ENCODE data around the gene DBI. TPM values are rescaled to one million over a fixed set of nuclear protein-coding genes. Genes with fewer than 3 reads are reported as not detected.

The DBI gene
- total RNA-seq, 4 donors from 2014 or later: 43.0 to 101 (median 80.9) TPM

GRCh38 chr2:119409506-119409905 lies 42.7 kb downstream of the DBI start:
- TF ChIP-seq, protein P1, sequence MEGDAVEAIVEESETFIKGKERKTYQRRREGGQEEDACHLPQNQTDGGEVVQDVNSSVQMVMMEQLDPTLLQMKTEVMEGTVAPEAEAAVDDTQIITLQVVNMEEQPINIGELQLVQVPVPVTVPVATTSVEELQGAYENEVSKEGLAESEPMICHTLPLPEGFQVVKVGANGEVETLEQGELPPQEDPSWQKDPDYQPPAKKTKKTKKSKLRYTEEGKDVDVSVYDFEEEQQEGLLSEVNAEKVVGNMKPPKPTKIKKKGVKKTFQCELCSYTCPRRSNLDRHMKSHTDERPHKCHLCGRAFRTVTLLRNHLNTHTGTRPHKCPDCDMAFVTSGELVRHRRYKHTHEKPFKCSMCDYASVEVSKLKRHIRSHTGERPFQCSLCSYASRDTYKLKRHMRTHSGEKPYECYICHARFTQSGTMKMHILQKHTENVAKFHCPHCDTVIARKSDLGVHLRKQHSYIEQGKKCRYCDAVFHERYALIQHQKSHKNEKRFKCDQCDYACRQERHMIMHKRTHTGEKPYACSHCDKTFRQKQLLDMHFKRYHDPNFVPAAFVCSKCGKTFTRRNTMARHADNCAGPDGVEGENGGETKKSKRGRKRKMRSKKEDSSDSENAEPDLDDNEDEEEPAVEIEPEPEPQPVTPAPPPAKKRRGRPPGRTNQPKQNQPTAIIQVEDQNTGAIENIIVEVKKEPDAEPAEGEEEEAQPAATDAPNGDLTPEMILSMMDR (IDR thresholded peaks at IDR 0.05): no peak
- no peak for TF ChIP-seq POLR2A (IDR thresholded peaks at IDR 0.05)
- 76 to 82% methylated on average over 4 of the region's 4 CpGs for WGBS, 2 donors (ENCODE audit: low coverage in 1 of 2)
- no peak overlapping the region for H3K4me3 ChIP-seq
- peaks cover 6% of the 10 kb centered on the region for H3K27me3 ChIP-seq
- H3K9me3 ChIP-seq: peaks cover 0 to 12% (median 0%) of the 10 kb centered on the region in 3 donors
- H3K27ac ChIP-seq: no peak overlapping the region
- H3K36me3 ChIP-seq: no peaks in the 10 kb centered on the region
- H3K4me1 ChIP-seq: no peaks in the 10 kb centered on the region
- no peak for ATAC-seq

GRCh38 chr2:119414894-119415293 lies 48.1 kb downstream of the DBI start:
- Histone ChIP-seq H3K9me3 (peaks cover 0 to 15% (median 0%) of the 10 kb centered on the region in 3 donors), H3K4me1 (no peaks in the 10 kb centered on the region), H3K27me3 (no peaks in the 10 kb centered on the region), H3K36me3 (no peaks in the 10 kb centered on the region), H3K27ac (no peak overlapping the region), H3K4me3 (no peak overlapping the region)
- ATAC-seq: no peak
- TF ChIP-seq, protein P1 (IDR thresholded peaks at IDR 0.05): no peak
- TF ChIP-seq POLR2A (IDR thresholded peaks at IDR 0.05): no peak
- no peak for TF ChIP-seq POLR2AphosphoS5 (IDR thresholded peaks at IDR 0.05)
- no peak for TF ChIP-seq EP300 (IDR thresholded peaks at IDR 0.05)
- WGBS, 2 donors (ENCODE audit: low coverage in 1 of 2): 83 to 88% methylated on average over 2 of the region's 3 CpGs

DNA sequence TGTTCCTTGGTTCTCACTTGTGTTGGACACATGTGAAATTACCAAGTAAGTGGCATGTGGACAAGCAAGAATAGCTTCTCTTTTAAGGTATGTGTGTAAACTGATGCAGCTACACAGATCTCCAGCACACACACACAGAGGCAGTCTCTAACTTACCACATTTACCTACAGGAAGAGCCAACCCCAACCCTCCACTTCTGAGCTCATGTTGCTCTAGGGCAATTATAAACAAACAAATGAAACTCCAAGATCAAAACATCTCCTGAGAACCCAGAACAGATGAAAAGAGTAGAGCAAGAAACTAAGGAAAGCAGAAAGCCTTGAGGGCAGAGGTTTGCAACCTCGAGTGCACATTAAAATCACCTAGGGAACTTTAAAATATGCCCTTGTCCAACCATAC lies 48.9 kb downstream of the DBI start:
- Histone ChIP-seq H3K36me3 (no peaks in the 10 kb centered on the region), H3K4me1 (no peaks in the 10 kb centered on the region), H3K4me3 (no peak overlapping the region), H3K9me3 (peaks cover 0 to 15% (median 0%) of the 10 kb centered on the region in 3 donors), H3K27me3 (no peaks in the 10 kb centered on the region), H3K27ac (no peak overlapping the region)
- TF ChIP-seq POLR2AphosphoS5 (IDR thresholded peaks at IDR 0.05): no peak
- TF ChIP-seq, protein P1 (IDR thresholded peaks at IDR 0.05): no peak
- TF ChIP-seq POLR2A (IDR thresholded peaks at IDR 0.05): no peak
- ATAC-seq: no peak
- 67% methylated on average over 1 of the region's 1 CpG; no CpG with 5 or more reads in 1 of the 2 donors for WGBS, 2 donors (ENCODE audit: low coverage in 1 of 2)

DNA sequence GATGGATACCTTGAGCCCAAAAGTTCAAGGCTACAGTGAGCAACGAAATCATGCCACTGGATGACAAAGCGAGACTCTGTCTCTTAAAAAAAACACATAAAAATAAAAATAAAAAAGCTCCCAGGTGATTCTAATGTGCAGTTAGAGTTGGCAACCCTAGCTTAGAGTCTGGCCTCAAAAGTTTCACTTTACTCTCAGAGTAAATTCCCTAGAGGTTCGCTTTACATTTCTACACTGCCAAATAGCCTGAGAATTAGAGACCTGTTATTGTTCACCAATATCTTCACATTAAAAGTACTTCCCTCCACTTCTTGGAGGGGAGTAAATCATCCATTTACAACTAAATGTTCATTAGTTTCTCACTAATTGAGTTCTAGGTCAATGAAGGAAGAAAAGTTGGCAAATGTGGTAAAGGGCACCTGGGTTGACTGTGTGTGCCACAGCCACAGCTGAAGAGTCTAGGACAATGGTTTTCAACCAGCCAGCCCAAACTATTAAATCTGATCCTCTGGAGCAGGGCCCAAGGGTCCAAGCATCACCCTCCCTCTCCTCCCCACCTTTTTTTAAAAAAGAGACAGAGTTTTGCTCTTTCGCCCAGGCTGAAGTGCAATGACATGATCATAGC lies 49.6 kb downstream of the DBI start:
- Histone ChIP-seq H3K4me1 (no peaks in the 10 kb centered on the region), H3K4me3 (no peak overlapping the region), H3K27me3 (no peaks in the 10 kb centered on the region), H3K27ac (no peak overlapping the region), H3K36me3 (no peaks in the 10 kb centered on the region), H3K9me3 (peaks cover 0 to 15% (median 0%) of the 10 kb centered on the region in 3 donors)
- no peak for ATAC-seq
- TF ChIP-seq, protein P1 (IDR thresholded peaks at IDR 0.05): no peak
- TF ChIP-seq EP300 (IDR thresholded peaks at IDR 0.05): no peak
- no peak for TF ChIP-seq POLR2A (IDR thresholded peaks at IDR 0.05)
- no peak for TF ChIP-seq POLR2AphosphoS5 (IDR thresholded peaks at IDR 0.05)
- 93 to 95% methylated on average over 3 to 4 of the region's 4 CpGs for WGBS, 2 donors (ENCODE audit: low coverage in 1 of 2)

GRCh38 chr2:119417908-119418307 lies 51.1 kb downstream of the DBI start:
- H3K4me3 ChIP-seq: no peak overlapping the region
- H3K27ac ChIP-seq: no peak overlapping the region
- H3K27me3 ChIP-seq: no peaks in the 10 kb centered on the region
- no peaks in the 10 kb centered on the region for H3K4me1 ChIP-seq
- no peak for ATAC-seq
- whole genome bisulfite sequencing, 2 donors (ENCODE audit: low coverage in 1 of 2): 82 to 88% methylated on average over 6 of the region's 6 CpGs
- H3K36me3 ChIP-seq: no peaks in the 10 kb centered on the region
- H3K9me3 ChIP-seq: peaks cover 0 to 15% (median 0%) of the 10 kb centered on the region in 3 donors
- no peak for TF ChIP-seq POLR2AphosphoS5 (IDR thresholded peaks at IDR 0.05)
- TF ChIP-seq POLR2A (IDR thresholded peaks at IDR 0.05): no peak
- TF ChIP-seq EP300 (IDR thresholded peaks at IDR 0.05): no peak
- TF ChIP-seq, protein P1 (IDR thresholded peaks at IDR 0.05): no peak
